Skeletal muscle cell (primary cell): ENCODE results near the gene DCST2.
"Not testable (repeated sequence)": the region's sequence is repeated elsewhere in the genome, so short reads cannot be mapped to it uniquely, and the experiment has no call there.

Experiments used
- DNase-seq: peaks from one replicate; pipeline ENCODE4 v3.0.0-alpha.2; 2010; ENCODE audit warnings: low read depth
- H3K4me3 ChIP-seq: 2 replicates; pipeline ENCODE4 v1.5.1; 2011; ENCODE audit warnings: low read depth, mild to moderate bottlenecking, control low read depth, low read length, moderate library complexity

Gene DCST2

GRCh38 chr1:155003766-155004351 lies 29.7 kb downstream of the DCST2 start:
- DNase-seq, result no peak
- H3K4me3 ChIP-seq, result peak overlapping the region; percentile 85

GRCh38 chr1:155003227-155003765 lies 30.3 kb downstream of the DCST2 start:
- DNase-seq, result no peak

GRCh38 chr1:155002464-155003226 lies 30.9 kb downstream of the DCST2 start, which contains the start of gene ZBTB7B:
Gene ZBTB7B, plus strand, starts transcription at chr1:155002802. Its CDS starts 11,859 bp downstream, at chr1:155014661.
- no peak for DNase-seq
- H3K4me3 ChIP-seq, result peak within 1 kb of the TSS; percentile 85

More at GRCh38 chr1:155003227-155003765, 30.3 kb downstream of the DCST2 start:
- H3K4me3 ChIP-seq, result peak overlapping the region; percentile 85

GRCh38 chr1:155001675-155002463 lies 31.7 kb downstream of the DCST2 start:
- peak; percentile 96 for DNase-seq
- H3K4me3 ChIP-seq, result peak overlapping the region; percentile 66

- no peak for DNase-seq
- peak overlapping the region; percentile 66 for H3K4me3 ChIP-seq
Measured at GRCh38 chr1:155001425-155001674, 32.2 kb downstream of the DCST2 start.

GRCh38 chr1:155000726-155001424 lies 32.7 kb downstream of the DCST2 start:
- peak overlapping the region; percentile 66 for H3K4me3 ChIP-seq
- peak; percentile 67 for DNase-seq

GRCh38 chr1:155000411-155000725 lies 33.2 kb downstream of the DCST2 start:
- DNase-seq, result no peak
- peak overlapping the region; percentile 66 for H3K4me3 ChIP-seq

GRCh38 chr1:154999571-155000410 lies 33.8 kb downstream of the DCST2 start:
- no peak for DNase-seq
- H3K4me3 ChIP-seq, result peak overlapping the region; percentile 66

- peak overlapping the region; percentile 66 for H3K4me3 ChIP-seq
Measured at GRCh38 chr1:154998818-154999570, 34.6 kb downstream of the DCST2 start.

GRCh38 chr1:154998201-154998780 lies 35.3 kb downstream of the DCST2 start:
- H3K4me3 ChIP-seq, result no peak overlapping the region
- no peak for DNase-seq

More at GRCh38 chr1:154998818-154999570, 34.6 kb downstream of the DCST2 start:
- no peak for DNase-seq

- no peak for DNase-seq
- no peak overlapping the region for H3K4me3 ChIP-seq
Measured at GRCh38 chr1:154996966-154997701, 36.4 kb downstream of the DCST2 start.

- not testable (repeated sequence) for H3K4me3 ChIP-seq, DNase-seq
Measured at GRCh38 chr1:154995301-154995983, 38.1 kb downstream of the DCST2 start.

- DNase-seq, result no peak
- H3K4me3 ChIP-seq, result no peak overlapping the region
Measured at GRCh38 chr1:154994591-154994990, 39.0 kb downstream of the DCST2 start.

GRCh38 chr1:154994269-154994587 lies 39.4 kb downstream of the DCST2 start:
- H3K4me3 ChIP-seq, result no peak overlapping the region
- no peak for DNase-seq

GRCh38 chr1:154993572-154994268 lies 39.9 kb downstream of the DCST2 start, which contains the start of gene LENEP:
Gene LENEP, plus strand, starts transcription at chr1:154993586. Its CDS starts 22 bp downstream, at chr1:154993608.
- no peak for DNase-seq
- H3K4me3 ChIP-seq, result no peak within 1 kb of the TSS
